ENCODE data around the gene SMIM44. TPM values are rescaled to one million over a fixed set of nuclear protein-coding genes. Genes with fewer than 3 reads are reported as not detected.

Gene SMIM44
- total RNA-seq, 4 donors from 2014 or later = not detected

DNA sequence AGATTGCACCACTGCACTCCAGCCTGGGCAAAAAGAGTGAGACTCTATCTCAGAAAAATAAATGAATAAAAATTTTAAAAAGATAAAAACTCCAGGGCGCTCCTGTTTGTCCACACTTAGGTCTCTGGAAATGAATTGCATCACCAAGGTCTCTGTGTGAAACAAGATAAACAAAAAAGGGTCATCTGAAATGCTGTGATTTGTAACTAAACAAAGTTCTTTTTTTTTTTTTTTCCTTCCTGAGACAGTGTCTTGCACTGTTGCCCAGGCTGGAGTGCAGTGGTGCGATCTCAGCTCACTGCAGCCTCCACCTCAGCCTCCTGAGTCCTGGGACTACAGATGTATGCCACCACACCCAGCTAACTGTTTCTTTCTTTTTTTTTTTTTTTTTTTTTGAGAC lies 34.4 kb upstream of the SMIM44 start:
- TF ChIP-seq, protein P1, sequence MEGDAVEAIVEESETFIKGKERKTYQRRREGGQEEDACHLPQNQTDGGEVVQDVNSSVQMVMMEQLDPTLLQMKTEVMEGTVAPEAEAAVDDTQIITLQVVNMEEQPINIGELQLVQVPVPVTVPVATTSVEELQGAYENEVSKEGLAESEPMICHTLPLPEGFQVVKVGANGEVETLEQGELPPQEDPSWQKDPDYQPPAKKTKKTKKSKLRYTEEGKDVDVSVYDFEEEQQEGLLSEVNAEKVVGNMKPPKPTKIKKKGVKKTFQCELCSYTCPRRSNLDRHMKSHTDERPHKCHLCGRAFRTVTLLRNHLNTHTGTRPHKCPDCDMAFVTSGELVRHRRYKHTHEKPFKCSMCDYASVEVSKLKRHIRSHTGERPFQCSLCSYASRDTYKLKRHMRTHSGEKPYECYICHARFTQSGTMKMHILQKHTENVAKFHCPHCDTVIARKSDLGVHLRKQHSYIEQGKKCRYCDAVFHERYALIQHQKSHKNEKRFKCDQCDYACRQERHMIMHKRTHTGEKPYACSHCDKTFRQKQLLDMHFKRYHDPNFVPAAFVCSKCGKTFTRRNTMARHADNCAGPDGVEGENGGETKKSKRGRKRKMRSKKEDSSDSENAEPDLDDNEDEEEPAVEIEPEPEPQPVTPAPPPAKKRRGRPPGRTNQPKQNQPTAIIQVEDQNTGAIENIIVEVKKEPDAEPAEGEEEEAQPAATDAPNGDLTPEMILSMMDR (IDR thresholded peaks at IDR 0.05) = no peak
- DNase-seq (ENCODE audit: low spot score) (no peak), ATAC-seq (ENCODE audit: low FRiP score) (no peak)

DNA sequence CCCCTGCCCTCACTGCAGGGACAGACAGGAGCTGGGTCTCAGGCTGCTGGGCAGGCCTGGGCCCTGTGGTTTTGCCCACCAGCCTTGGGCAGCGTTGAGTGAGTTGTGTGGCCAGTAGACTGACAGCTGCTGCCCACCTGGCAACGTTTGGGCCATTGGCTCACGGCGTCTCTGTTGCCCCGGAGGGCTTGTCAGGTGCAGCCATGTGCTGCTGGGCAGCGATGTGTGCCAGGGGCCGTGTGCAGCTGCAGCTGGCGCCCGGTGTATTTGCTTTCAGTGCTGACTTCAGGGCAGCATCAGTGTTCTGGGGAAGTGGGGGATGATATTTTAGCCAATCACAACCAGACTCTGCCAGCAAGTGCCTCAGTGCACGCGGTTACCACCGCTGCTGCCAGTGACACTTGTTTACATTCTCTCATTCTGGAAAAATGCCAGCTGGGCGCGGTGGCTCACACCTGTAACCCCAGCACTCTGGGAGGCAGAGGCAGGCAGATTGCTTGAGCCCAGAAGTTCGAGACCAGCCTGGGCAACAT lies 33.5 kb upstream of the SMIM44 start:
- ATAC-seq (ENCODE audit: low FRiP score) (no peak), DNase-seq (ENCODE audit: low spot score) (no peak)
- TF ChIP-seq, protein P1 (IDR thresholded peaks at IDR 0.05) = no peak

DNA sequence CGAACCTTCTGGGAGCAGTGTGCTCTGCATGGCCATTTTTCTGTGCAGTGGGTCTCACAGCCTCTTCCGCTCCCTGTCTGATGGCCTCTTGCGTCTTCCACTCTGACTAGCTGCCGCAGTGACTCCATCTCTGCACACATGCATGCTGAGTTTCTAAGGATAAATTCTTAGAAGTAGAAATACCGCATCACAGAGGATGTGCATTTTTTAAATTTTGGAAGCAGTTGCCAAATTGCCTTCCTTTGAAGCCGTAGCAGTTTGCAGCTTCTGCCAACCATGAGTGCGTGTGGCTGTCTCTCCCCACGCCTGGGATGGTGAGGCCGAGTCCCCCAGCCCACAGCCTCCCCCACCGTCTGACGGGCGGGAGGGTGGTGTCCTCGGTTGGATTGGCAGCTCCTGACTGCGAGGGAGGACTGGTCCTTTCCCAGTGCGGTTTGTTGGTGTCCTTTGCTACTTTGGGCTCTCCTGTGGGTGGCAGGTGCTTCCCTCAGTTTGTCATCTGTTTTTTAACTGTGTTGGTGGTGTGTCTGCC lies 32.7 kb upstream of the SMIM44 start:
- no peak for DNase-seq (ENCODE audit: low spot score)
- no peak for ATAC-seq (ENCODE audit: low FRiP score)
- TF ChIP-seq, protein P1 (IDR thresholded peaks at IDR 0.05) = no peak

- no peak for ATAC-seq (ENCODE audit: low FRiP score)
- TF ChIP-seq, protein P1 (IDR thresholded peaks at IDR 0.05) = no peak
- no peak for DNase-seq (ENCODE audit: low spot score)
These were observed 31.7 kb upstream of the SMIM44 start for GRCh38 chr19:3514930-3515329.

- ATAC-seq (ENCODE audit: low FRiP score) = no peak
- no peak for DNase-seq (ENCODE audit: low spot score)
- TF ChIP-seq, protein P1 (IDR thresholded peaks at IDR 0.05) = no peak
These were observed 30.2 kb upstream of the SMIM44 start for GRCh38 chr19:3513229-3514140.

DNA sequence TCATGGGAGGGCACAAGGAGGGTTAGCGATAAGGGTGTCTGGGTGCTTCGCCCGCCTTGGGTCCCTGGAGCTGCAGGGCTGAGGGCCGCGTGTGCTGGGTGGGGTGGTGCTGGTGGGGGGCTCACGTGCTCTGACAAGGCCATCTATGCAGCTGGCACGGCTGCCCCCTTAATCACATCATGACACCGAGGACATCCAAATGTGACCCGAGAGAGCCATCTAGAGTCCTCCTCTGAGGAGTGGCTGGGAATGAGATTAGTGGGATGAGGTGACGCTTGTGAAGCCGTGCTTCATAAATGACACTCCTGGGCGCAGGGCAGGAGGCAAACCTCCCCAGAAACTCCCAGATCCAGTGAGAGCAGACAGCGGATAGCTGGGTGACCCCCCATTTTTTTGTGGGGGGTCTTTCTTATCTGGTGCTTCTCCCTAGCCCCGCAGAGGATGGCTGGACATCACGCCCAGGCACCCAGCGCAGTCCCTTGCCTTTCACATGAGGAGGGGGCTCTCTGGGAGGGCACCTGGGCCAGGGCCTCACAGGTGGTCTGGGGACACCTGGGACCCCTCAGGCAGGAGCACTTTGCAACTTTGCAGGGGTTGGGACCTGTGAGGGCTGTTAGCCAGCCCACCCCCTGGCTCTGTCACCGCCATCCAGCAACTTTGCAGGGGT lies 29.5 kb upstream of the SMIM44 start:
- DNase-seq (ENCODE audit: low spot score) = no peak
- TF ChIP-seq, protein P1 (IDR thresholded peaks at IDR 0.05) = no peak
- ATAC-seq (ENCODE audit: low FRiP score) = no peak

Data from omental fat pad (tissue), 4 donors.